ENCODE results near the gene SCTR. TPM values are rescaled to one million over a fixed set of nuclear protein-coding genes. Genes with fewer than 3 reads are reported as not detected.
"Not testable (repeated sequence)": the region's sequence is repeated elsewhere in the genome, so short reads cannot be mapped to it uniquely, and the experiment has no call there.

Gene SCTR
- total RNA-seq, 1 donor from 2014 or later = not detected

GRCh38 chr2:119407430-119408220 lies 116.7 kb downstream of the SCTR start:
- DNase-seq = peak; percentile 77

- DNase-seq = no peak
These were observed 119.1 kb downstream of the SCTR start for GRCh38 chr2:119405151-119405550.

- not testable (repeated sequence) for DNase-seq
These were observed 120.7 kb downstream of the SCTR start for GRCh38 chr2:119403618-119404017.

DNA sequence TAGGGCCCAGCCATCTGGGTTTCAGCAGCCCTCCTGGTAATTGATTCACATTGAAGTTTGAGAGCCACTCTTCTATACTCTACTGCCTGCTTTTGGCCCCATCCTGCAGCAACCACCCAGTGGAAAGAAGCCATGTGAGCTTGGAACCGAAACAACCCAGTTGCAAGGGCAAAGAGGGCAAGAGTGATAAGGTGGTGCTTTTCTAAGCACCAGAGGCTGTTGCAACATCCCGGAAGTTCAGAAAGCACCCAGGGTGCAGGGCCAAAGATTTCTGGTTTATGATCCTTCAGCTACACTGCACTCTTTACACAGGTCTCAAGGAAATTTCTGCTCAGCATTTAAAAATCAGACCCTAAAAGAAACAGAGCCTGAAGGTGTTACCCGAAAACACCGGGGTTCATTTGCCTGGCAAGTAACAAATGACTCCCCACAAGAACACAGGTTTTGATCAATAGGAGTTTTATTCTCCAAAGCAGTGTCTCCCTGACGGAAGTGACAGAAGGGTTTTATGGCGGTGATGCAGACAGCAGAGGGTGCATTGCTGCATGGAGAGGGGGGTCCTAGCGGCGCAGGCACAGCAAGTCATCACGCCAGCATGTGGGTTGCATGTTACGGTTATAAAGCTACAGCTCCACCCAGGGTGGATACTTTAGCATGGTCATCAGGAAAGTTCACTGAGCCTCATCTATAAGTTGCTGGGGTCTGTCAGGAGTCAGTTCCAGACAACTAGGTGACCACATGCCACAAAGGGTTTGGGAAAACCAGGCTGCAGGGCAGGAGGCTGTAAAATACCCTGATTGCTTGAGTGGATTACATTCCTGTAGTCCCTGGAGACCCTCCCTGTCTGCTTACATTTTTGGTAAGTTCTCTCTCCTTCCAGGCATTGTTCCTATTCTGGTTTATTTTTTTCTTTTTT lies 121.4 kb downstream of the SCTR start:
- no peak for DNase-seq

DNA sequence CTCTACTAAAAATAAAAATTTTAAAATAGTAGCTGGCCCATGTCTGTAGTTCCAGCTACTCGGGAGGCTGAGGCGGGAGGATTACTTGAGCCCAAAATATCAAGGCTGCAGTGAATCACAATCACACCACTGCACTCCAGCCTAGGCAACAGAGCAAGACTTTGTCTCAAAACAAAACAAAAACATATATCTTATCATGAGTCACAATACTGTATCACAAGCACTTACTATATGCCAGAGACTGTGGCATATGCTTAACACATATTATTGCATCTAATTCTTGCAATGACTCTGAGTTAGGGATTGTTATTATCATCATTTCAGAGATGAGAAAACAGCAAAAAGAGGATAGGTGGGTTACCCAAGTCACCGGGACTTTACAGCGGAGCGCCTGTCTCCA lies 122.2 kb downstream of the SCTR start:
- no peak for DNase-seq

DNA sequence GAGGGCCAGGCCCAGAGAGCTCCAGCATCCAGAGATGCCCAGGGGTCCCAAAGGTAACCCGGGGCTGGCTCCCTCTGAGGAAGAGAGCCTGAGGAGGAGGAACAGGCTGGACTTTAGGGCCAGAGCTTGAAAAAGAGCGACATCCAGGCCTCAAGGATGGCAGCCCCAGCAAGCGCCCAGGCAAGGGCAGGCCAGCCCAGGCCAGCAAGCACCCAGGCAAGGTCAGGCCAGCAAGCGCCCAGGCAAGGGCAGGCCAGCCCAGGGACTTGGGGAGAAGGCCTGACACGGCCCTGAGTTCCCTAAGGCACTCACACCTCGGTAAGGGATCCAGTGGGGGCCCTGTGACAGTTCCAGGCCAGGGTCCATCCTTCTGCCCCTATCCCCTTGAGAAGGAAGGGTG lies 127.1 kb downstream of the SCTR start:
- no peak for DNase-seq

DNA sequence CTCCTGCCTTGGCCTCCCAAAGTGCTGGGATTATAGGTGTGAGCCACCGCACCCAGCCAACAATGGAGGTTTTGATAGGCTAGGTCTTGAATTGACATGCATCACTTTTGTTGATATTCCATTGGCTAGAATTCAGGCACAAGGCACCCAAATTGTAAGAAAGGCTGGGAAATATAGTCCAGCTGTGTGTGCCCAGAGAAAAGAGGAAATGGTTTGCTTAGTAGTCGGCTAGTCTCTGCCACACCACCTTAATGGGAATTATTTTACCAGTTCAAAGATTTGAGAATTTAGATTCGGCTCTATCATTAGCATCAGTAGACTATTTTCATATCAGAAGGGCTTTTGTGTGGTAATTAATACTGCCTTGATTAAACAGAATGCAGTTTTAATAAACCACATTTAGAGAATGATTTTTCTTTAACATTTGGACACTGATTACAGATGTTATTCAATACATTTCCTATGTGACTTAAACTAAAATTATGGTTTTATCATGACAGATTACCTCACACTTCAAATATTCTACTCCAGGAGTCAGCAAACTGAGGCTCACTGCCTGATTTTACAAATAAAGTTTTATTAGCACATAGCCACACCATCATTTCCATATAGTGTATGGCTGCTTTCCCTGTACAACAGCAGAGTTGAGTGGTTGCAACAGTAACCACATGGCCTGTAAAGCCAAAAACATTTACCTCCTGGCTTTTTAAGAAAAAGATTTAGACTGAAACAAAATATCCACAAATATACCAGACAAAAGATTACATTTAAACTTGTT lies 130.1 kb downstream of the SCTR start:
- no peak for DNase-seq

Other genes starting within 250 kb of the SCTR start
- gene C2orf76, start 157.6 kb downstream of the SCTR start, total RNA-seq = 17.4 TPM
- 169 TPM for gene DBI, start 157.5 kb downstream of the SCTR start, total RNA-seq
- 1.5 TPM for gene TMEM37, start 92.6 kb downstream of the SCTR start, total RNA-seq
- gene CFAP221, start 20.0 kb upstream of the SCTR start, total RNA-seq = 0.20 TPM
- 5.9 TPM for gene TMEM177, start 154.7 kb upstream of the SCTR start, total RNA-seq
- gene PTPN4, start 235.4 kb upstream of the SCTR start, total RNA-seq = 40.6 TPM

All from skin of body (tissue), 2 donors.